GM20000 (cell line): ENCODE results near the gene FAM181A.

ENCODE experiments used
- DNase-seq: peaks from one replicate; pipeline ENCODE4 v3.0.0; 2012; ENCODE audit warnings: low spot score
- TF ChIP-seq, protein P1 (sequence below): IDR thresholded peaks from 2 replicates; pipeline ENCODE4 v1.5.1; 2012; ENCODE audit warnings: mild to moderate bottlenecking, control low read depth; ENCODE audit errors: extremely low read depth, missing control alignments

The FAM181A gene

DNA sequence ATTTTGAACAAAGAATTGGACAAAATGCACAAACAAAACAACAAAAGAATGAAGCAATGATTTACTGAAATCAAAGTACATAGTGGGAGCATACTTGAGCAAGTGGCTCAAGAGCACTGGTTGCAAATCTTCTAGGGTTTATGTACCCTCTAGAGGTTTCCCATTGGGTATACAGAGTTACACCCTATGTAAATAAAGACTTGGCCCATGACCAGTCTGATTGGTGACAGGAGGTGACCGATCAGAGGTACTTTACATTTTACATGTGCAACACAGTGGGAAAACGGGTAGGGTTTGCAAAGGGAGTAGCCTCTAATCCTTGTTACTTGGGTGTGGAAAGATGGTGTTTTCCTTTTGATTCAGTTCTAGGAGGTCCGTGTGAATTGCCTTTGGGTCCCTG is 10.6 kb upstream of the FAM181A start:
- TF ChIP-seq, protein P1, sequence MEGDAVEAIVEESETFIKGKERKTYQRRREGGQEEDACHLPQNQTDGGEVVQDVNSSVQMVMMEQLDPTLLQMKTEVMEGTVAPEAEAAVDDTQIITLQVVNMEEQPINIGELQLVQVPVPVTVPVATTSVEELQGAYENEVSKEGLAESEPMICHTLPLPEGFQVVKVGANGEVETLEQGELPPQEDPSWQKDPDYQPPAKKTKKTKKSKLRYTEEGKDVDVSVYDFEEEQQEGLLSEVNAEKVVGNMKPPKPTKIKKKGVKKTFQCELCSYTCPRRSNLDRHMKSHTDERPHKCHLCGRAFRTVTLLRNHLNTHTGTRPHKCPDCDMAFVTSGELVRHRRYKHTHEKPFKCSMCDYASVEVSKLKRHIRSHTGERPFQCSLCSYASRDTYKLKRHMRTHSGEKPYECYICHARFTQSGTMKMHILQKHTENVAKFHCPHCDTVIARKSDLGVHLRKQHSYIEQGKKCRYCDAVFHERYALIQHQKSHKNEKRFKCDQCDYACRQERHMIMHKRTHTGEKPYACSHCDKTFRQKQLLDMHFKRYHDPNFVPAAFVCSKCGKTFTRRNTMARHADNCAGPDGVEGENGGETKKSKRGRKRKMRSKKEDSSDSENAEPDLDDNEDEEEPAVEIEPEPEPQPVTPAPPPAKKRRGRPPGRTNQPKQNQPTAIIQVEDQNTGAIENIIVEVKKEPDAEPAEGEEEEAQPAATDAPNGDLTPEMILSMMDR = no peak
- no peak for DNase-seq

- DNase-seq = no peak
- TF ChIP-seq, protein P1 = no peak
These were observed 10.0 kb upstream of the FAM181A start for GRCh38 chr14:93917141-93917540.

GRCh38 chr14:93921001-93921806 is 5.9 kb upstream of the FAM181A start:
- TF ChIP-seq, protein P1 = no peak
- no peak for DNase-seq

DNA sequence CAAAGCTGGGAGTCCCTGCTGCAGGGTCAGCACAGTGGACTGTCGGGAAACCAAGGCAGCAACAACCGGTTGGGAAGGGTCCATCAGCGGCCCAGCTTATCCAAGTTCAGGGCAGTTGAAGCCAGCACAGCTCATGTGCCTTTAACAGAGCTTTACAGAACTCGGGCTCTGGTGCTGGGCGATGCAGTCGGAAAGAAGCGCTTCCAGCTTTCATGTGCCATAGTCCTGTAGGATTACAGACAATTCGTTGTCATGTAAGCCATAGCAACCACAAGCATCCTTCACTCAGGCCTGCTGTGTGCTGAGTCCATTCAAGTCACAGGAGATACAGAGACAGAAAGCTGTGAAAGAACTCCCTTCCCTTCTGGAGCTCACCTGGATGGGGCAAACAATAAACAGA is 3.5 kb upstream of the FAM181A start:
- TF ChIP-seq, protein P1 = no peak
- DNase-seq = no peak

DNA sequence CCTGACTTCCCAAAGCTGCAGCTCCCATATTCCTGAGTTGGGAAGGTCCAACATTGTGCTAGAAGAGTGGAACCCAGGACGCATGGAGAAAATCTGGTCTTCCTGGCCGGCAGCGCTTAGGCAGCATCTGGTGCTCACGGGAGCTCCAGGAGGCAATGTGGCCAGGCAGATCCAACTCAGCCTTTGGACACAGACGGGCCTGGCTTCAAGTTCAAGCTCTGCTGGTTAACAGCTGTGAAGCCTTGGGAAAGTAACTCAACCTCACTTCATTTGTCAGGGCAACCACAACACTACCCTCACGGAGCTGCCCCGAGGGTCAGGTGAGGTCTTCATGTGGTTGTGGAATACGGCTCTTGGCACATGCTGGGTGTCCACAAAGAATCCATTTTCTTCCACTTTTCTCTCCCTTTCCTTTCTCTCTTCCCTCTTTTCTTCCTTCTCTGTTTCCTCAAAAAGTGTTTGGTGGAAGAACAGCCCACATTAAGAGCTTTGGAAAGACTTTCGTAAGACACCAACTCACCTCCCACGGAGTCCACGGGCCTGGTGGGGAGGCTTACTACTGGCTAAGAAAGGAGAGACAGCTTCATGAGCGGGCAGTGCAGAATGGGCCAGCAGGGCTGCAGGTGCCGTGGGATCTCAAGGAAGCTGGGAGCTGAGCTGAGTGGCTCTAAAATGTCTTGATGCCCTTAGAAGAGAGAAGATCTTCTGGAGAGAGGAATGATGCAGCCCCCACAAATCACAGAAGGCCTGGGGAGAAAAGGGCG is 2.4 kb upstream of the FAM181A start:
- DNase-seq = no peak
- TF ChIP-seq, protein P1 = no peak

- no peak for DNase-seq
- TF ChIP-seq, protein P1 = no peak
These were observed 1.7 kb upstream of the FAM181A start for GRCh38 chr14:93925374-93925895.
